GM21526 (cell line): ENCODE data around the gene STK17A.
"Not testable (repeated sequence)": the region's sequence is repeated elsewhere in the genome, so short reads cannot be mapped to it uniquely, and the experiment has no call there.

Experiments
- ATAC-seq: cut with Tn5 transposase; IDR thresholded peaks from one replicate; pipeline ENCODE4 v1.9.1; 2021; ENCODE audit warnings: moderate library complexity; ENCODE audit not compliant: unreplicated experiment, low FRiP score

STK17A gene

GRCh38 chr7:43593010-43593409 is 10.1 kb downstream of the STK17A start:
- ATAC-seq: no peak

GRCh38 chr7:43594020-43594419 is 11.1 kb downstream of the STK17A start:
- ATAC-seq: no peak

- not testable (repeated sequence) for ATAC-seq
Observed at GRCh38 chr7:43596426-43596825, 13.5 kb downstream of the STK17A start.

GRCh38 chr7:43600056-43600455 is 17.1 kb downstream of the STK17A start:
- no peak for ATAC-seq

GRCh38 chr7:43602256-43602655 is 19.3 kb downstream of the STK17A start:
- ATAC-seq: no peak

- ATAC-seq: no peak
Observed at GRCh38 chr7:43604251-43604650, 21.3 kb downstream of the STK17A start.

GRCh38 chr7:43609097-43609496 is 26.2 kb downstream of the STK17A start:
- no peak for ATAC-seq

GRCh38 chr7:43612128-43612527 is 29.2 kb downstream of the STK17A start:
- no peak for ATAC-seq

GRCh38 chr7:43612599-43613589 is 30.0 kb downstream of the STK17A start:
- ATAC-seq: no peak

GRCh38 chr7:43615558-43616145 is 32.7 kb downstream of the STK17A start:
- ATAC-seq: no peak

- no peak for ATAC-seq
Observed at GRCh38 chr7:43616977-43617376, 34.1 kb downstream of the STK17A start.

GRCh38 chr7:43618073-43618472 is 35.2 kb downstream of the STK17A start:
- ATAC-seq: no peak

- no peak for ATAC-seq
Observed at GRCh38 chr7:43619213-43620012, 36.5 kb downstream of the STK17A start.

GRCh38 chr7:43621729-43622448 is 39.0 kb downstream of the STK17A start:
- no peak for ATAC-seq

- no peak for ATAC-seq
Observed at GRCh38 chr7:43624156-43624555, 41.2 kb downstream of the STK17A start.

- peak; percentile 42 for ATAC-seq
Observed at GRCh38 chr7:43625453-43625852, 42.5 kb downstream of the STK17A start.

GRCh38 chr7:43625980-43626379 is 43.1 kb downstream of the STK17A start:
- no peak for ATAC-seq

- no peak for ATAC-seq
Observed at GRCh38 chr7:43626695-43627094, 43.8 kb downstream of the STK17A start.

GRCh38 chr7:43627798-43628197 is 44.9 kb downstream of the STK17A start:
- not testable (repeated sequence) for ATAC-seq

- ATAC-seq: no peak
Observed at GRCh38 chr7:43628431-43628830, 45.5 kb downstream of the STK17A start.
